Measurements from ENCODE around the gene ANK3. TPM values are rescaled to one million over a fixed set of nuclear protein-coding genes. Genes with fewer than 3 reads are reported as not detected.

ANK3 gene
- total and polyA plus RNA-seq, 2 donors (not counting 3 experiments of a cell fraction or from before 2014, with no cell fraction given): 0.88 to 8.5 TPM

GRCh38 chr10:60335708-60336107 is 54.0 kb downstream of the ANK3 start:
- Histone ChIP-seq H3K4me2 (ENCODE audit: insufficient read depth, low read length) (no peak overlapping the region), H3K9me1 (replicated peaks; ENCODE audit: control insufficient read depth, extremely low read depth, insufficient read depth, low read length) (no peaks in the 10 kb centered on the region), H2AFZ (ENCODE audit: low read depth, low read length) (no peak overlapping the region), H3K4me3 (replicated peaks in 1 of 3; ENCODE audit: insufficient read depth in 1 of 3, low read depth in 1 of 3, low read length in 3 of 3) (no peak overlapping the region), H3K9ac (replicated peaks; ENCODE audit: extremely low read depth, insufficient read depth, low read length) (no peak overlapping the region), H3K27me3 (ENCODE audit: control insufficient read depth in 2 of 2, insufficient read depth in 2 of 2, low read length in 2 of 2) (no peaks in the 10 kb centered on the region), H4K20me1 (replicated peaks; ENCODE audit: control insufficient read depth, extremely low read depth, insufficient read depth, low read length) (no peaks in the 10 kb centered on the region), H3K27ac (ENCODE audit: insufficient read depth, low read depth, low read length) (no peak overlapping the region), H3K79me2 (ENCODE audit: control insufficient read depth, insufficient read depth, low read length) (no peaks in the 10 kb centered on the region), H3K9me3 (replicated peaks; ENCODE audit: control insufficient read depth, insufficient read depth, low read length) (no peaks in the 10 kb centered on the region), H3K36me3 (ENCODE audit: control insufficient read depth in 2 of 2, extremely low read depth in 1 of 2, insufficient read depth in 2 of 2, low read length in 2 of 2) (no peaks in the 10 kb centered on the region), H3K4me1 (ENCODE audit: control insufficient read depth, extremely low read depth, insufficient read depth, low read length) (no peaks in the 10 kb centered on the region)
- intact Hi-C loops (cut with micrococcal nuclease): loop anchor here (1.0 to 5.0 kb wide), 2 partner anchors 99 to 128 kb away; no protein-coding TSS in a partner anchor
- no peak for TF ChIP-seq POLR2A (IDR thresholded peaks at IDR 0.05; ENCODE audit: low read depth, low read length)
- TF ChIP-seq, protein P1, sequence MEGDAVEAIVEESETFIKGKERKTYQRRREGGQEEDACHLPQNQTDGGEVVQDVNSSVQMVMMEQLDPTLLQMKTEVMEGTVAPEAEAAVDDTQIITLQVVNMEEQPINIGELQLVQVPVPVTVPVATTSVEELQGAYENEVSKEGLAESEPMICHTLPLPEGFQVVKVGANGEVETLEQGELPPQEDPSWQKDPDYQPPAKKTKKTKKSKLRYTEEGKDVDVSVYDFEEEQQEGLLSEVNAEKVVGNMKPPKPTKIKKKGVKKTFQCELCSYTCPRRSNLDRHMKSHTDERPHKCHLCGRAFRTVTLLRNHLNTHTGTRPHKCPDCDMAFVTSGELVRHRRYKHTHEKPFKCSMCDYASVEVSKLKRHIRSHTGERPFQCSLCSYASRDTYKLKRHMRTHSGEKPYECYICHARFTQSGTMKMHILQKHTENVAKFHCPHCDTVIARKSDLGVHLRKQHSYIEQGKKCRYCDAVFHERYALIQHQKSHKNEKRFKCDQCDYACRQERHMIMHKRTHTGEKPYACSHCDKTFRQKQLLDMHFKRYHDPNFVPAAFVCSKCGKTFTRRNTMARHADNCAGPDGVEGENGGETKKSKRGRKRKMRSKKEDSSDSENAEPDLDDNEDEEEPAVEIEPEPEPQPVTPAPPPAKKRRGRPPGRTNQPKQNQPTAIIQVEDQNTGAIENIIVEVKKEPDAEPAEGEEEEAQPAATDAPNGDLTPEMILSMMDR (IDR thresholded peaks at IDR 0.05; ENCODE audit: extremely low read depth in 1 of 2, insufficient read depth in 1 of 2, low read depth in 1 of 2, low read length in 2 of 2): peak in 1 of 2 donors; percentile 12
- TF ChIP-seq, protein P2, sequence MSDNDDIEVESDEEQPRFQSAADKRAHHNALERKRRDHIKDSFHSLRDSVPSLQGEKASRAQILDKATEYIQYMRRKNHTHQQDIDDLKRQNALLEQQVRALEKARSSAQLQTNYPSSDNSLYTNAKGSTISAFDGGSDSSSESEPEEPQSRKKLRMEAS (IDR thresholded peaks at IDR 0.05; ENCODE audit: insufficient read depth, insufficient read length): no peak
- no peak for TF ChIP-seq GATA2 (IDR thresholded peaks at IDR 0.05; ENCODE audit: insufficient read depth, insufficient read length, low read depth, low read length)
- BruUV-seq (replicated peaks): no TSS peak
- CTCF ChIA-PET: interaction anchor here (0.8 to 2.4 kb wide), 18 partner anchors 8 to 221 kb away, joined by 3 to 16 read pairs (median 5); no protein-coding TSS in a partner anchor
- dilution Hi-C loops (cut with MboI; ENCODE audit: extremely low pct_ligation_motif_present, low sequenced_read_pairs): no loop called here
- FAIRE-seq (no peak), DNase-seq (ENCODE audit: low read depth, low spot score) (peak; percentile 27)
- POLR2A ChIA-PET: interaction anchor here (0.6 kb wide), 1 partner anchor 211 kb away, joined by 5 read pairs; no protein-coding TSS in a partner anchor

- no TSS peak for BruUV-seq (replicated peaks)
- Histone ChIP-seq H2AFZ (ENCODE audit: low read depth, low read length) (peak overlapping the region; percentile 38), H3K27ac (ENCODE audit: insufficient read depth, low read depth, low read length) (no peak overlapping the region), H3K79me2 (ENCODE audit: control insufficient read depth, insufficient read depth, low read length) (no peaks in the 10 kb centered on the region), H4K20me1 (replicated peaks; ENCODE audit: control insufficient read depth, extremely low read depth, insufficient read depth, low read length) (no peaks in the 10 kb centered on the region), H3K4me2 (ENCODE audit: insufficient read depth, low read length) (no peak overlapping the region), H3K4me1 (ENCODE audit: control insufficient read depth, extremely low read depth, insufficient read depth, low read length) (no peaks in the 10 kb centered on the region), H3K9me3 (replicated peaks; ENCODE audit: control insufficient read depth, insufficient read depth, low read length) (no peaks in the 10 kb centered on the region), H3K36me3 (ENCODE audit: control insufficient read depth in 2 of 2, extremely low read depth in 1 of 2, insufficient read depth in 2 of 2, low read length in 2 of 2) (no peaks in the 10 kb centered on the region), H3K9me1 (replicated peaks; ENCODE audit: control insufficient read depth, extremely low read depth, insufficient read depth, low read length) (no peaks in the 10 kb centered on the region), H3K4me3 (replicated peaks in 1 of 3; ENCODE audit: insufficient read depth in 1 of 3, low read depth in 1 of 3, low read length in 3 of 3) (no peak overlapping the region), H3K27me3 (ENCODE audit: control insufficient read depth in 2 of 2, insufficient read depth in 2 of 2, low read length in 2 of 2) (no peaks in the 10 kb centered on the region), H3K9ac (replicated peaks; ENCODE audit: extremely low read depth, insufficient read depth, low read length) (no peak overlapping the region)
- FAIRE-seq (no peak), DNase-seq (ENCODE audit: low read depth, low spot score) (no peak)
- intact Hi-C loops (cut with micrococcal nuclease) (loop anchor here (1.0 to 5.0 kb wide), 2 partner anchors 99 to 128 kb away; no protein-coding TSS in a partner anchor), dilution Hi-C loops (cut with MboI; ENCODE audit: extremely low pct_ligation_motif_present, low sequenced_read_pairs) (no loop called here)
- CTCF ChIA-PET: interaction anchor here (0.8 to 2.4 kb wide), 11 partner anchors 9 to 221 kb away, joined by 3 to 16 read pairs (median 5); no protein-coding TSS in a partner anchor
- POLR2A ChIA-PET: no interaction called here
- TF ChIP-seq GATA2 (IDR thresholded peaks at IDR 0.05; ENCODE audit: insufficient read depth, insufficient read length, low read depth, low read length) (no peak), EZH2 (IDR thresholded peaks at IDR 0.05; ENCODE audit: borderline replicate concordance, low read depth, low read length, severe bottlenecking) (no peak), FOS (IDR thresholded peaks at IDR 0.05; ENCODE audit: borderline replicate concordance, insufficient read depth, low read length) (no peak), JUN (IDR thresholded peaks at IDR 0.05; ENCODE audit: borderline replicate concordance, insufficient read depth, insufficient read length, low read depth) (no peak), MYC (IDR thresholded peaks at IDR 0.05; ENCODE audit: low read depth, low read length) (no peak), POLR2AphosphoS5 (IDR thresholded peaks at IDR 0.05; ENCODE audit: insufficient read depth, low read depth, low read length) (no peak), POLR2A (IDR thresholded peaks at IDR 0.05; ENCODE audit: low read depth, low read length) (no peak)
- TF ChIP-seq, protein P2 (IDR thresholded peaks at IDR 0.05; ENCODE audit: insufficient read depth, insufficient read length): no peak
- TF ChIP-seq, protein P1 (IDR thresholded peaks at IDR 0.05; ENCODE audit: extremely low read depth in 1 of 2, insufficient read depth in 1 of 2, low read depth in 1 of 2, low read length in 2 of 2): no peak
Measured at GRCh38 chr10:60334991-60335390, 54.7 kb downstream of the ANK3 start.
